Activated CD8-positive, alpha-beta memory T cell treated with anti-CD3 and anti-CD28 coated beads for 48 hours (primary cell): ENCODE results near the gene NECTIN1.

Source experiments
- DNase-seq, 3 experiments: peaks; one replicate each; pipeline ENCODE4 v3.0.0-alpha.2; 2020; ENCODE audit warnings: low read depth in 2 of 3, low spot score in 2 of 3

The NECTIN1 gene, protein sequence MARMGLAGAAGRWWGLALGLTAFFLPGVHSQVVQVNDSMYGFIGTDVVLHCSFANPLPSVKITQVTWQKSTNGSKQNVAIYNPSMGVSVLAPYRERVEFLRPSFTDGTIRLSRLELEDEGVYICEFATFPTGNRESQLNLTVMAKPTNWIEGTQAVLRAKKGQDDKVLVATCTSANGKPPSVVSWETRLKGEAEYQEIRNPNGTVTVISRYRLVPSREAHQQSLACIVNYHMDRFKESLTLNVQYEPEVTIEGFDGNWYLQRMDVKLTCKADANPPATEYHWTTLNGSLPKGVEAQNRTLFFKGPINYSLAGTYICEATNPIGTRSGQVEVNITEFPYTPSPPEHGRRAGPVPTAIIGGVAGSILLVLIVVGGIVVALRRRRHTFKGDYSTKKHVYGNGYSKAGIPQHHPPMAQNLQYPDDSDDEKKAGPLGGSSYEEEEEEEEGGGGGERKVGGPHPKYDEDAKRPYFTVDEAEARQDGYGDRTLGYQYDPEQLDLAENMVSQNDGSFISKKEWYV

DNA sequence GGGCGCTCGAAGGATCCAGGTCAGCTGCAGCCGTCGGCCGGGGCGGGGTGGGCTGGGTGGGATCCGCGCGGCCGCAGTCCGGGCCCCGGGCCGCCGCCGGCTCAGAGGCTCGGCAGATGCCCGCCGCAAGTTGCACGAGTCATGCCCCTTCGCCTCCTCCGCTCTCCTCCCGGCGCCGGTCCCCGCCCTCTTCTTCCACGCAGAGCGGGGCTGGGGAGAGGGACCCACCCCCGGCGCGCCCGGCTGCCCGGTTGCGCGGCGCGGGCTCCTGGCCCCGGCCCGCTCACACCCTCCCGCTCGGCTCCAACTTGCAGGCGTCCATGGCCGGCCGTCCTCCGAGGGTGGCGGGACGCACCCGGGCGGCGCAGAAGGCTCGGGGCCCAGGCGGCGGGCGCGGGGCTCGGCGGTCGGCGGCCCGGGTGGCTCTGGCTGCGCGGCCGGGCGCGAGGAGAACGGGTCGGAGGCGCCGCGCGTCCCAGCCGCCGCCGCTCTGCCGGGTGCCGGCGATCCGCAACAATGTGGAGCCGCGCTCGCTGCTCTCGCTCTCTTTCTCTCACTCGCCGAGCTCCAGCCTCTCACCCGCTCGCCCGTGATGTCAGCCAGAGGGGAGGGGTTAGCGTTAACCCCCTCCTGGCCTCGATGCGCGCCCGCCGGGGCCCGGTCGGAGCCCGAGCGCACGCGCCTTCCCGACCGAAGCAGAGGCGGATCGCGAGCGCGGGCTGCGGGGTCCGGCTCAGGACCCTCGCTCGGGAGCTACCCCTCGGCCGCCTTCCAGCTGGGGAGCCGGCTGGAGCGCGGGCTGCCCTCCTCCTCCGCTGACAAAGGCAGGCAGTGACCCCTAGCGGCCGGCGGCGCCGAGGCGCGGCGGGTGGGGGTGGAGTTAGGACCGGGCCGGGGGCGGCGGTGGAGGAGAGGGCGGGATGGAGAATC, at the start of gene NECTIN1:
NECTIN1 (minus strand) TSS at position 550 of the 930 bp plus-strand sequence. CDS start 647 bp downstream, outside the sequence.
- peak; percentile 67 to 79 (median 71) for DNase-seq

DNA sequence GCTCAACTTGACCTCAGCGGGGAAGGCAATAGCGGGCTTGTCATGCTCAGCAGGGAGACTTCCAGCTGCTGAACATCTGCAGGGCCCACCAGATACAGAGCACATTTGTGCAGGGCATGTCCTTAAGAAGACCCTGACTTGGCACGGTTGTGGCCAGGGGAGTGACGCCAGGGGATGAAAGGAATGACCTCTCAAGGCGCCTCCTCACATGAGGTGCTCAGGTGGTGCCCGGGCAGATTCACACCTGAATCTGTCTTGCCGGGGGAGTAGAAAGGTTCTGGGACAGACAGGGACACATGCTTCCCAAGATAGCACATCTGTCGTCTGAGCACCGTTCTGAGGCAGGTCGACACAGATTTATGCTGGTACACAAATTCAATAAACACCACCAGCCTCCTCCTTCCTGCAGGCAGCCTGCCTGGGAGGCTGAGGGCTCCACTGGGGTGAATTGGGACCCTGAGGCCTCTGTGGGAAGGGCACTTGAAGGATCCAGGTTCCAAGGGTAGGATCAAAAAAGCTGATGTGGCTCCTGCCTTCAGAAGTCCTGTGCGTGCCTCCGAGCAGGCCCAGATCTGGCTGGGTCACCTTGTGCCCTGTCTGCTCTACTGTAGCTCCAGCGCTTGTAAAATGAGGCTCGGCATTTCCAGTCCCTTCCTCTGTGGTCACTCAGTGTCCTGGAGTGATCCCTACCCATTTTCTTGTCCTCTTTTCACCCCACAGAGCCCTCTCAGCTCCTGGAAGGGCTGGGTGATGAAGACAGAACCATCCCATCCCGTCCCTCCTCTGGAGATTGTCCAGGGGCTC, 49.6 kb upstream of the NECTIN1 start:
- no peak for DNase-seq

DNA sequence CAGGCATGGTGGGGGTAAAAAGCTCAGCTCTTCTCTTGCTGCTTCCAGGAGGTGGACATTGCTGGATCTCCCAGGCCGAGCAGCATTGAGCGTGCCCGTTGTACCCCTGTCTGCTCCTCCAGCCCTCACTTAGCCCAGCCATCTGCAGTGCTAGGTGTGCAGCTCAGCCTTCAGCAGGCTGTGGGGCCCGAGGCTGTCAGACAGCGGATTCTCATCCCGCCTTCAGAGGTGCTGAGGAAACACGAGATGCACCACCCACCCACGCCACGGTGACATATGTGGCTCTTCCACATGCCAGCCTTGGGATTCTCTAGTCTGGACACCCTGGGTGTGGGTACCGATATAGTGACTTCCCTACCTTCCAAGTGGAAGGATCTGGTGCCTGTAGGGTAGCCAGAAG, 48.9 kb upstream of the NECTIN1 start:
- no peak for DNase-seq

DNA sequence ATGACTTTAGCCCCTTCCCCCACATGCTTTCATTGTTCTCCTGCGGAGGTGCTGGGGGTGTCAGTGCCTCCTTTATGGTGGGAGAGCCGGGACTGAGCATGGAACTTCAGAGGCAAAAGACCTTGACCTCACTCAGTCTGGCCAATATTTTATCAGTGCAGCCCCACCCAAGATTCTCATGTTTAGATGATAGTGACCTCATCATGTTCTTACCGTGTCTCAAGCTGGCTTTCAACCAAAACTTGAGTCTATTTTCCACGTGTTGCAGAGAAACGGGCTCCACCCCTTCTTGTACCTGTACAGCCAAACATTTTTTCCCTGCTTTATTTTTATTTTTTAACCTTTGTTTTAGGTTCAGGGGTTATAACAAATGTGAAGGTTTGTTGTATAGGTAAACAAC, 47.7 kb upstream of the NECTIN1 start:
- no peak for DNase-seq

DNA sequence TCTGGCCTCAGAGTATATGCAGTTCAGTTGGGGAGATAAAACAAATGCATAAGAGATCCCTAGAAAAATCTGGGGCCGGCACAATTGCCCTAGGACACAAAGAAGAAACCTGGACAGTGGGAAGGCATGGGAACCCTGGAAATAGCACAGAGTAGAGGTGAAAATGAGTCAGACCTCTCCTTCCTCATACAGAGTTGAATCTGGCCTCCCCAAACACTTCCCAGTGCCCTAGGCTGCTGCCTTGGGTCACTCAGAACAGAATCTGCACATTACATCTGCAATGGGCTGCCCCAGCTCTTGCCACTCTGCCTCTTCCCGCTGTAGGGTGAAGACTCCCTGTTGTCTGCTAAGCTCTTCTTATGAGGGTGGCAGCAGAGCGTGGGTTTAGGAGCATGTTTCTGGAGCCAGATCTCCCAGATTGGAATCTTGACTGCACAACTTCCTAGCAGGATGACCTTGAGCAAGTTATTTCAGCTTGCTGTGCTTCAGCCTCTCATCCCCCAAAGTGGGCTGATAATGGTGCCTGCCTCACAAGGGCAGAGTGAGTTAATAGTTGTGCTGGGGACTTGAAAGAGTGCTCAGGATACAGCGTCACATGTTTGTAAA, 47.1 kb upstream of the NECTIN1 start:
- DNase-seq, result no peak

DNA sequence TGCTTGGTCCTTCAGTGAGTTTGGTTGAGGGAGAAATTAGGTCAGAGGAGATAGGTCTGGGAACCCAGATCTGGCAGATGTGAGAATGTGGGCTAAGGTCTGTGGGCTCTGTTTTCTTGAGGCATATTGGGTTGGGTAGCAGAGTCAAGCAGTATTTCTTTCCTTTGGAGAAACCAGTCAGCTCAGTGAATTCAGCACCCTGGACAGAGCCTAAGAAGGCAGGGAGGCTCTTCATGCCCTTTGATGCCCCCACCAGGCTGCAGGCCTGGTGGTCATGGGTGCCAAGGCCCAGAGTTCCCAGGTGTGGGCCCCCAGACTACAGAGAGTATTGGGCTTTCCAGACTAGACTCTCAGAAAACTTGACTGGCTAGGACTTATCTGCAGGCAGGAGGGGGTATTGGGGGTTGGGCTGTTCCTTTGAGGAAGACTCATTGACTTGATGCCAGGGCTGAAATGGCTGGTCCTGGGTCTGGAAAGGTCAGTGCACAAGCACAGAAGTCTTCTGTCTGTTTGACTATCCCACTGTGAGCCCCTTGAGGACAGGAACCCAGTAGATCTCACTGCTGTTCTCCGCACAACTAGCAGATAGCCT, 45.3 kb upstream of the NECTIN1 start:
- no peak for DNase-seq

DNA sequence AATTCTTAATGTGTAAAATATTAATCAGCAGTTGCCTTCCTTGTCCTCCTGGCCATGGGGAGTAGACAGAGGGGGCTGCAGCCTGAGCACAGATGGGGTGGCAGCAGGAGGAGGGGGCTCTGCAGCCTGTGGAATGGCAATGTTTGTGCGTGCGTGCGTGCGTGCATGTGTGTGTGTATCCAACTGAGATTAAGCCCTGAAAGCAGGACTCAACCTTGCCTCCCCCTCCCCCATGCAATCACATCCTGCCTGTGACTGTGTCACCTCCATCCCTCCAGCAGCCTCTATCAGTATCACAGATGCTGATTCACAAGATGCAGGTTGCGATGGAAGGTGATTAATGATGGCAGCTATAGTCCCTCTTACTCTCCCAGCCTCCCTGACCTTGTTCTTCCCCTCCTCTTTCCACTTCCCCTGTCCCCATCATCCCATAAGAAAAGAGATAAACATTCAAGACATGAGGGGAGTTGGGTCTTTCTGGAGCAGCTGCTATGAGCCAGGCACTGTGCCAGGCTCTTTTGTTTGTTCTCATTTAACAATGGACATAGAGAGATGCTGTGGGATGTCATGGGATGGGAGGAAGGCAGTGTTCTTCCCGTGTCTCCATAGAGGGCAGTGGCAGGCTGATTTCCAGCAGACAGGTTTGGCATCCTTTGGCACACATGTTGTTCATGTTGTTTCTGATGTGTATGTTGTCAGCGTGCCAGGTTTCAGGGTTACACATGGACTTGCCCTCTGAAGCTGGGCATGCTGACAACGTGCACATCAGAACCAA, 43.8 kb upstream of the NECTIN1 start:
- no peak for DNase-seq

DNA sequence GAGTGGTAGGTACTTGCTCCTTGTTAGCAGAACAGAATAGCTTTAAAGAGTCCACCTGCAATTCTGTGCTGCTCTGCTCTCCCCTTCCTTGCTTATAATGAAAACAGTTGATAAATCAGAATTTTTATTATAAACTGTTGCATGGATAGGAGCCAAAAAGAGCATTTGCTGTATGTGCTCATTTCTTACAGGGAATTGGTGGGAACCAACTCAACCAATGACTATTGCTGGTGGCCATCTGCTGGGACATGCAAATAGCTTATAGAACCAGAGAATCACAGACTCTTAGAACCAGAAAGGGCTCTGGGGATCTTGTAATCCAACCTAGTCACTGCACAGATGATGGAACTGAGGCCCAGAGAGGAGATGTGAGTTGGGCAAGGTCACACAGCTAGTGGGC, 43.1 kb upstream of the NECTIN1 start:
- no peak for DNase-seq

DNA sequence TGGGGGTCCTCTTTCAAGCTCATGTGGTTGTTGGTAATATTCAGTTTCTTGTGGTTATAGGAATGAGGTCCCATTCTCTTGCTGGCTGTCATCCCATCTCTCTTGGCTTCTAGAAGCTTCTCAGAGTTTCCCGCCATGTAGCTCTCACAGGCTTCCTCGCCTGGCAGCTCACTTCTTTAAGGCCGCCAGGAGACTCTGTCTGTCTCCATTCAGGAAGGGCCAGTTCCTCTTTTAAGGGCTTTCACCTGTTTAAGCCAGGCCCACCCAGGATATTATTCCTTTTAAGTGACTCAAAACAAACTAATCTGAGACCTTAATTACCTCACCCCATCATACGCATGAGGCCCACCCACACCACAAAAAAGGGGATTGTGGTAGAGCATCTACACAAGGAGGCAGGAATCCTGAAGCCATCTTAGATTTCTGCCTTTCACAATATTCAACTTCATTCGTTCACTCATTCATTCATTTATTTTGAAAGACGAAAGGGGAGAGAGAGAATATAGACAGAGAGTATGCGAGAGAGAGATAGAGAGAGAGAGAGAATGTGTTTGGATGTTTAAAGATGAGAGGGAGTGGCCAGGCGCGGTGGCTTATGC, 42.3 kb upstream of the NECTIN1 start:
- no peak for DNase-seq

DNA sequence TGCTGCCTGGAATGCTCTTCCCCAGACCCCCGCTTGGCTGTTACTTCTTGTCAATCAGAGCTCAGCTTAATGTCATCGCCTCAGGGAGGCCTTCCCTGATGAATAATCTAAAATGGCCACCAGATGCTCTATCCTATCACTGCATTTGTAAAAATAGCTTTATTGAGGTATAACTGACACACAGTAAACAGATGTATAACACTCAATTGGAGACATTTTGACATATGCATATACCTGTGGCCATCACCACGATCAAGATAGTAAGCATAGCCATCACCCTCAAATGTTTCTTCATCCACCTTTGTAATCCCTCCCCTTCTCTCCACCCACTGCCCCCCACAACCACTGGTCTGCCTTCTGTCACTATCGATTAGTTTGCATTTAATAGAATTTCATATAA, 36.6 kb upstream of the NECTIN1 start:
- DNase-seq, result no peak

DNA sequence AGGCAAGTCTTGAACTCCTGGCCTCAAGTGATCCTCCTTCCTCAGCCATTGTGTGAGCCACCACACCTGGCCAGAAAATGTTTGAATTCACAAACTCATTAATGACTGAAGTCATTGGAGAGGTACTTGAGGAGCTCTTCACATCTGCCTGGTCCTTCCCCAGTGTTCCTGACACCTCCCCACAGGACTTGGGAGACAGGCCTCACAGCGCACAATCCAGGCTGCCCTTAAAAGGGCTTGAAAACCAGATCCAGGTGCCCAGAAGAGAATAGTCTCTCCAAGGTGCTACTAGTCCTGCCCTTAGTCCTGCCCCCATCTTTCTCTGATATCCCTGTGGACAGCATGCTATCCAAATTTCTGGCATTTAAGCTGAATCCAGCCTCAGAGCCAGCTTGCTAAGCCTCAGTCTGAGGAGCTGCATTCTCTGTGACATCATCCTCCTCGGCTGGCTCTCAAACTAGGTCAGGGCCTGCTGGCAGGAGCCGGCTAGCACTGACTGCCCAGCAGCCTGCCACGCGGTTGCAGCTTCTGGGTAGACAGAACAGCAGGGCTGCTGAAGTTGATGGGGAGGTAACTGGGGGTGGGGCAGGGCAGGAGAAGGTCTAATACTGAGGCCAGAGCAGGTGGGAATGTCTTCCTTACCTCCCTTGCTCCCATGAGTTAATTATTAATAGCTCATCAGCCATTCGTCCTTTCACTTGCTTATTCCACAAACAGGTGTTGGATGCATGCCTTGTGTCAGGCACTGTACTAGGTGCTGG, 35.3 kb upstream of the NECTIN1 start:
- DNase-seq, result no peak

DNA sequence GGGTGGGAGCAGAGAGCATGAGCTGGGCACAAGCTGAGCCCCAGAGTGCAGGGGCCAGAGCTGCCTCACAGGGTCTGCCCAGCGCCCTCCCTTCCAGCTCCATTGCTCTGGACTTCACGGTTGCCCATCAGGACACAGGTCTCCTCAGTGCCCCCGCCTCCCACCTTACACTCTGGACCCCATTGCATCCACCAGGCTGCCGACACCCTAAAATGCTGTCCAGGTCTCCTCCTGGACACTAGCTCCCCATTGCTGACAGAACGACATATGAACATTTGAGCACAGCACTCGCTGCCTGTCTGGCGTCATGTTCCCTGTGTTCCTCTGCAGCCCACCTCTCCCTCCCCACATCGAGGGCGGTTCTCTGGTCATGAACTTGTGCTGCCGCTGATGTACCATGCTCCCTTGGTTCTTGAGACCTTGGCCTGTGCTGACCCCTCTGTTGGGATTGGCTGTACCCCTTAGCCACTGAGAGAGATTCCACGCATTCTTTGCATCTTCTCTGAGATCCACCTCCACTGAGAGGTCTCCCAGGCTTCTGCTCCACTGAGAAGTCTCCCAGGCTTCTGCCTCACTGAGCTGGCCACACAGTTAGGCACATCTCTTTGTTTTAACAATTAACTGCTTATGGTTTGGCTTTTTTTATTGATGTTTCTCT, 34.2 kb upstream of the NECTIN1 start:
- DNase-seq, result no peak

DNA sequence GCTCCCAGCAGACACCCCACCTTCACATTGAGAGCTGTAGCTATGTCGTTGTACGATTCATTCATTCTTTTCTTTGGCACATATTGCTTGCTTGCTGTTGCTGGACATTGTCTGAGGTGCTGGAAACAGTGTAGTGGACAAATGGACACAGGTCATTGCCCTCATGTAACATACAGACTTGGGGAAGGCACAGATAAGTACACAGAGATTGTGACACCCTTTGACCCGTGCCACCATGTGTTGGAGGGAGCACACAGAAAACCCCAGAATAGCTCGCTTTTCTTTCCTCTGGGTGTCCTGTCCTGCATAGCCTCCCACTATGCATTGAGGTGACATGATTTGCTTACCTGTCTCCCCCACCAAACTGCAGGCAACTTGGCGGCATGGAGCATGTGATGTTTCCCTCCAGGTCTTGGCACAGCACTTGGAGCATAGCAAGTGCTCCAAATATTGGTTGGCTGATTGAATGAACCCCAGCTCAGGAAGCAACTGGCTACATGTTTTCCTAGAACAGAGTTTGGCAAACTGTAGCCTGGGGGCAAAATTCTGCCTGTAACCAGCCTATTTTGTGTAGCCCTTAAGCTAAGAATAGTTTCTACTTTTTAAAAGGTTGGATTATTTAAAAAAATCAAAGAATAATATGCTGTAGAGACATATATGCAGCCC, 30.9 kb upstream of the NECTIN1 start:
- no peak for DNase-seq

DNA sequence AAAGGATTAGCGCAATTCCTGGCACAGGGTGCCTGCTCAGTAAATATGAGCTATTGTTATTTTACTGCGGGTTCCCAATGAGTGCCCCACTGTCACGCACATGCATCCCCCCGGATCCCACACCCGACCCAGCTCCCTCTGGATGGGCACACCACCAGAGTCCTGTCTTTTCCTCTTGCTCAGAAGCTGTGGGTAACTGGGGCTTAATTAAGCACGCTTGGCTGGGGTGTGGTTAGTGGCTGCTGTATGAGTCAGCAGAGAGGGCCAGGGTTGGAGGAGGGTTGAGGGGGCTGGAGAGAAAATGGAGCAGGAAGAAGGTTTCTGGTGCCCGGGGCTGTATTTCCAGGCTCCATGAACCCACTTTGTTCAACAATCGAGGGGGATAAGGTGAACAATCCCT, 30.3 kb upstream of the NECTIN1 start:
- no peak for DNase-seq

DNA sequence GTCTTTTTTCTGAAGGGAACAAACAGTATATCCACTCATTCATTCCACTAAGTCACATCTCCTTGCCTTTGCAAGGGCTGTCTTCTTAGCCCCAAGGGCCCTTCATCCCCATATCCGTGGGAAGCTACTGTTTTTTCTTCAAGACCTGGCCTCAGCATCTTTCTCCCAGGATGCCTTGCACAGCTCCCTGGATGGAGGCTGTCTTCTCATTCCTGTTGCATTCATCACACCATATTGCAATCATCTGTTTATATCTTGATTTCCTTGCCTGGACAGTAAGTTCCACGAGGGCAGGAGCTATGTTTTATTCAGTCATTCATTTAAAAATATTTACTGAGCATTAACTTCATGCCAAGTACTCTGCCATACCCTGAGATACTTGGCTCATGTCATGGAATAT, 29.3 kb upstream of the NECTIN1 start:
- no peak for DNase-seq

DNA sequence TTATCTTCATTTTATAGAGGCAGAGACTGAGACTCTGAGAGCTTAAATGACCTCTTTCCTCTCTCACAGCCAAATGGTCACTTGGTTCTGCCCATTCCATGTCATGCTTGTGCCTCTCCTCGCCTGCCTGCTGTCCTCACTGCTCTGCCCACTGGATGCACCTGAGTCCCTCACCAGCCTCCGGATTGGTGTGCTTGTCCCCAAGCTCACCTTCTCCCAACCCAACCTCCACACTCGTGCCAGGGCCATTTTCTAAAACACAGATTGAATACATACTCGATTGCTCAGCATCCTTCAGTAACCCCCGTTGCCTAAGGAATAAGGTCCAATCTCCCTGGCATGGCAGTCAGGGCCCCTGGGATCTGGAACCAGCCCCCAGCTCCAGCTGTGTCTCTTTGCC, 28.4 kb upstream of the NECTIN1 start:
- DNase-seq, result no peak

DNA sequence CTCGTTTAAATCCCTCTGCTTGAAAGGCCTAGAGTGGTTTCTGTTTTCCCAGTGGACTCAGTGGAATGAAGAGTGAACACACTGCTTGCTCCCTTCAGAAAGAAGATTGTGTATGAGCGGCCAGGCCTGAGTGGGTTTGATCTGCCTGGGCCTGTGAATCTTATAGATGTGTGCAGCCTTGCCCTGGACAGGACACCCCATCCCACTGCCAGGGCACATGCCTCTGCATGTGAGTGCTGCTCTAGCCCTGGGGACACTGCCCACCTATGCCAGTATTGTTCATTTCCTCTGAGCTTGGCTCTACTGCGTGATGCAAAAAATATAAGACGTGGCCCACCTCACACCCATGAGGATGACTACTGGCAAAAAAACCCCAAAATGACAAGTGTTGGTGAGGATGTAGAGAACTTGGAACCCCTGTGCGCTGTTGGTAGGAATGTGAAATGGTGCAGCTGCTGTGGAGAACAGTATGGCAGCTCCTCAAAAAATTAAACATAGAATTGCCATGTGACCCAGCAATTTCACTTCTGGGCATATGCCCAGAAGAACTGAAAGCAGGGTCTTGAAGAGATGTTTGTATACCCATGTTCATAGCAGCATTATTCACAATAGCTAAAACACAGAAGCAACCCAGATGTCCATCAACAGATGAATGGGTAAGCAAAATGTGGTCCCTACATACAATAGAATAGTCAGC, 27.3 kb upstream of the NECTIN1 start:
- DNase-seq, result no peak
